SU-DHL-6 (cell line): ENCODE measurements around the gene ARHGAP26.
A peak's percentile ranks its signal among the peaks of the same experiment; 100 is the strongest.

Experiments used
- H2AFZ ChIP-seq: fragments of 200-600 bp; sonication (generic); 2 replicates; pipeline ENCODE4 v1.6.1; 2014; ENCODE audit warnings: low read depth, mild to moderate bottlenecking, moderate library complexity, mixed read lengths, antibody characterized with exemption, low read length; ENCODE audit not compliant: severe bottlenecking
- H3F3A ChIP-seq: fragments of 200-600 bp; shearing (Covaris generic); 2 replicates; pipeline ENCODE4 v1.6.0; 2016; ENCODE audit warnings: antibody characterized with exemption, mild to moderate bottlenecking; ENCODE audit not compliant: insufficient read depth
- H3K27ac ChIP-seq: fragments of 200-600 bp; sonication (generic); 2 replicates; pipeline ENCODE4 v1.5.1; 2016; ENCODE audit warnings: low read depth, mild to moderate bottlenecking, low read length, moderate library complexity, mixed read lengths
- H3K27me3 ChIP-seq: fragments of 200-600 bp; sonication (generic), shearing (Covaris generic); 2 replicates; pipeline ENCODE4 v1.6.0; 2014; ENCODE audit warnings: mild to moderate bottlenecking, low read length
- H3K36me3 ChIP-seq: fragments of 200-600 bp; sonication (generic); 2 replicates; pipeline ENCODE4 v1.6.1; 2014; ENCODE audit warnings: mild to moderate bottlenecking, low read length, mixed read lengths
- H3K4me2 ChIP-seq: fragments of 300-600, 200-600 bp; shearing (Covaris generic), sonication (generic); 2 replicates; pipeline ENCODE4 v1.6.0; 2014; ENCODE audit warnings: low read length, low read depth, mild to moderate bottlenecking; ENCODE audit not compliant: poor library complexity, severe bottlenecking
- H3K4me3 ChIP-seq: fragments of 200-600 bp; sonication (generic); 2 replicates; pipeline ENCODE4 v1.5.1; 2014; ENCODE audit warnings: antibody characterized with exemption, low read length, mild to moderate bottlenecking, mixed read lengths; ENCODE audit not compliant: insufficient read depth, poor library complexity, severe bottlenecking
- H3K79me2 ChIP-seq: fragments of 200-600 bp; sonication (generic); 2 replicates; pipeline ENCODE4 v1.6.1; 2014; ENCODE audit warnings: mild to moderate bottlenecking, low read length, moderate library complexity; ENCODE audit not compliant: insufficient read depth
- H3K9ac ChIP-seq: fragments of 200-600 bp; sonication (generic); 2 replicates; pipeline ENCODE4 v1.7.0; 2014; ENCODE audit warnings: mild to moderate bottlenecking, low read length
- H3K9me2 ChIP-seq: fragments of 200-600 bp; sonication (generic); replicated peaks from 2 replicates; pipeline ENCODE4 v1.6.1; 2014; ENCODE audit warnings: low read length; ENCODE audit not compliant: insufficient read depth
- H3K9me3 ChIP-seq: fragments of 200-600 bp; sonication (generic); 2 replicates; pipeline ENCODE4 v1.6.1; 2014; ENCODE audit warnings: low read length, mixed read lengths; ENCODE audit not compliant: insufficient read depth
- H4K20me1 ChIP-seq: fragments of 200-600 bp; sonication (generic); 2 replicates; pipeline ENCODE4 v1.6.1; 2014; ENCODE audit warnings: low read depth, mild to moderate bottlenecking, antibody characterized with exemption, low read length, moderate library complexity, mixed read lengths
- CTCF ChIP-seq: fragments of 200-600 bp; sonication (generic); IDR thresholded peaks from one replicate; pipeline ENCODE4 v1.5.1; 2017; ENCODE audit warnings: antibody characterized with exemption, mild to moderate bottlenecking, low read length, moderate library complexity; ENCODE audit not compliant: insufficient read depth, poor library complexity, severe bottlenecking
- EZH2phosphoT487 ChIP-seq: fragments of 200-600 bp; sonication (generic), shearing (Covaris generic); conservative IDR thresholded peaks from 2 replicates; pipeline ENCODE4 v1.6.1; 2018; ENCODE audit warnings: mild to moderate bottlenecking, antibody characterized with exemption, low read length, moderate library complexity, mixed read lengths

ARHGAP26 gene

DNA sequence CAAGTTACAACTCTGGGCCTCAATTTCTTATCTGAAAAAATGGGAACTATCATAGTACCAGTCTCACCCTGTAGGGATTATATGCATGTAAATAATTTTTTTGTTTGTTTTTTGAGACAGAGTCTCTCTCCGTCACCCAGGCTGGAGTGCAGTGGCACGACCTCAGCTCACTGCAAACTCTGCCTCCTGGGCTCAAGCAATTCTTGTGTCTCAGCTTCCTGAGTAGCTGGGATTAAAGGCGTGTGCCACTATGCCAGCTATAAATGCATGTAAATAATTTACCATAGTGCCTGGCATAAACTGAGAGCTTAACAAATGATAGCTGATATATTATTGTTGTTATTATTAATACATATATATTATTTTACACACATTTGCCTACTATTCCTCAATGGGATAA lies 3.0 kb upstream of the ARHGAP26 start:
- Histone ChIP-seq H2AFZ (no peak overlapping the region), H3K27me3 (no peaks in the 10 kb centered on the region), H3K36me3 (no peaks in the 10 kb centered on the region), H3K9ac (no peak overlapping the region), H3K27ac (no peak overlapping the region), H3K9me3 (no peaks in the 10 kb centered on the region), H3K4me2 (no peak overlapping the region), H3K79me2 (no peaks in the 10 kb centered on the region), H4K20me1 (no peaks in the 10 kb centered on the region), H3K9me2 (no peaks in the 10 kb centered on the region), H3F3A (no peaks in the 10 kb centered on the region), H3K4me3 (no peak overlapping the region)
- TF ChIP-seq EZH2phosphoT487 = no peak
- TF ChIP-seq CTCF = no peak

DNA sequence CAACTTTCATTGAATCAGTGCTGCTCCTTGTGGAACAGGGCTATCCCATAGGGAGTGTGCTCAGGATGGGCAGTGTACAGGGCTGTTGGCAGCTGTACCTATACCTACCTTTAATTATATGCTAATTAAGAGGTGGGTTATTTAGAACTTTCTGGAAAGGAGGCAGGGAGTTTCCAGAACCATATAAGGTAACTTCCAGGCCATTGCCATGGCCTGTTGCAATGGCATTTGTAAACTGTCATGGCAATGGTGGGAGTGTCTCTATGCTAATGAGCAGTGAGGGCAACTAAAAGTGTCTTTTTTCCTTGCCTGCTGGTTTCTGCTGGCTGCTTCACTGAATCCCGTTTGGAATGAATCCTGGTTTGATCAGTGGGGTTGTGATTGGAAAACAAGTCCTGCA lies 2.3 kb upstream of the ARHGAP26 start:
- no peaks in the 10 kb centered on the region for H3F3A ChIP-seq
- no peaks in the 10 kb centered on the region for H3K27me3 ChIP-seq
- no peaks in the 10 kb centered on the region for H3K36me3 ChIP-seq
- TF ChIP-seq CTCF (no peak), EZH2phosphoT487 (no peak)
- no peak overlapping the region for H3K4me3 ChIP-seq
- H3K79me2 ChIP-seq = no peaks in the 10 kb centered on the region
- H2AFZ ChIP-seq = no peak overlapping the region
- no peaks in the 10 kb centered on the region for H4K20me1 ChIP-seq
- no peaks in the 10 kb centered on the region for H3K9me3 ChIP-seq
- H3K9me2 ChIP-seq = no peaks in the 10 kb centered on the region
- H3K9ac ChIP-seq = no peak overlapping the region
- no peak overlapping the region for H3K4me2 ChIP-seq
- no peak overlapping the region for H3K27ac ChIP-seq

GRCh38 chr5:142769251-142769792 lies 855 bp upstream of the ARHGAP26 start:
- no peak for TF ChIP-seq EZH2phosphoT487
- no peak for TF ChIP-seq CTCF
- Histone ChIP-seq H3K4me3 (peak overlapping the region; percentile 92), H3K9ac (peak overlapping the region; percentile 58), H3K36me3 (no peaks in the 10 kb centered on the region), H3K4me2 (peak overlapping the region; percentile 84), H3K9me2 (no peaks in the 10 kb centered on the region), H3F3A (no peaks in the 10 kb centered on the region), H2AFZ (peak overlapping the region; percentile 88), H3K79me2 (no peaks in the 10 kb centered on the region), H3K9me3 (no peaks in the 10 kb centered on the region), H3K27ac (no peak overlapping the region), H3K27me3 (no peaks in the 10 kb centered on the region), H4K20me1 (no peaks in the 10 kb centered on the region)
